HG03442 (cell line): Measurements from ENCODE around the gene GRIFIN.
"Not testable (repeated sequence)": the region's sequence is repeated elsewhere in the genome, so short reads cannot be mapped to it uniquely, and the experiment has no call there.

Source experiments
- ATAC-seq: cut with Tn5 transposase; IDR thresholded peaks from one replicate; pipeline ENCODE4 v1.9.1; 2021; ENCODE audit warnings: mild to moderate bottlenecking, moderate library complexity; ENCODE audit not compliant: unreplicated experiment

GRIFIN gene

GRCh38 chr7:2480070-2480408 is 3.8 kb upstream of the GRIFIN start:
- no peak for ATAC-seq

- ATAC-seq: no peak
Observed at GRCh38 chr7:2479276-2480069, 3.3 kb upstream of the GRIFIN start.

GRCh38 chr7:2478800-2479199 is 2.6 kb upstream of the GRIFIN start:
- ATAC-seq: no peak

- ATAC-seq: no peak
Observed at GRCh38 chr7:2478399-2478785, 2.2 kb upstream of the GRIFIN start.

- ATAC-seq: peak; percentile 67
Observed at GRCh38 chr7:2477447-2478398, 1.5 kb upstream of the GRIFIN start.

GRCh38 chr7:2476776-2477446 is 713 bp upstream of the GRIFIN start:
- ATAC-seq: no peak

- no peak for ATAC-seq
Observed at GRCh38 chr7:2475678-2476015, 551 bp downstream of the GRIFIN start.

GRCh38 chr7:2474813-2475677 is 1.2 kb downstream of the GRIFIN start:
- no peak for ATAC-seq

- ATAC-seq: no peak
Observed at GRCh38 chr7:2474224-2474623, 2.0 kb downstream of the GRIFIN start.

- ATAC-seq: no peak
Observed at GRCh38 chr7:2473496-2474180, 2.6 kb downstream of the GRIFIN start.

GRCh38 chr7:2472739-2473138 is 3.5 kb downstream of the GRIFIN start:
- ATAC-seq: no peak

- ATAC-seq: no peak
Observed at GRCh38 chr7:2471396-2471795, 4.8 kb downstream of the GRIFIN start.

- no peak for ATAC-seq
Observed at GRCh38 chr7:2471022-2471329, 5.2 kb downstream of the GRIFIN start.

GRCh38 chr7:2470204-2471021 is 5.8 kb downstream of the GRIFIN start:
- ATAC-seq: no peak

- not testable (repeated sequence) for ATAC-seq
Observed at GRCh38 chr7:2469460-2470203, 6.6 kb downstream of the GRIFIN start.

- ATAC-seq: no peak
Observed at GRCh38 chr7:2468227-2468626, 8.0 kb downstream of the GRIFIN start.

- no peak for ATAC-seq
Observed at GRCh38 chr7:2466675-2467074, 9.5 kb downstream of the GRIFIN start.

- no peak for ATAC-seq
Observed at GRCh38 chr7:2465928-2466327, 10.3 kb downstream of the GRIFIN start.

- ATAC-seq: no peak
Observed at GRCh38 chr7:2462731-2463130, 13.5 kb downstream of the GRIFIN start.
